K562 (cell line): ENCODE results near the gene FBXW2. TPM values are rescaled to one million over a fixed set of nuclear protein-coding genes. Genes with fewer than 3 reads are reported as not detected.
A peak's percentile ranks its signal among the peaks of the same experiment; 100 is the strongest.

Experiments
- E2F6 ChIP-seq, 2 experiments: IDR thresholded peaks; 2 replicates each; pipeline ENCODE4 v1.6.1; 2011; ENCODE audit warnings: borderline replicate concordance in 1 of 2, control low read depth in 1 of 2, low read depth in 1 of 2, low read length in 1 of 2, mild to moderate bottlenecking in 1 of 2, mixed read lengths in 1 of 2, moderate library complexity in 1 of 2; ENCODE audit not compliant: insufficient read depth in 1 of 2, insufficient read length in 1 of 2, poor library complexity in 1 of 2, severe bottlenecking in 1 of 2; ENCODE audit errors: extremely low read depth in 1 of 2
- ESRRB ChIP-seq: fragments of 250-450 bp; sonication (Bioruptor Pico); IDR thresholded peaks from 2 replicates; pipeline ENCODE4 v1.5.0; 2020; ENCODE audit warnings: mild to moderate bottlenecking, moderate library complexity, borderline replicate concordance
- KDM2B ChIP-seq: fragments of 250-450 bp; sonication (Bioruptor Pico); IDR thresholded peaks from 2 replicates; pipeline ENCODE4 v1.8.0; 2021; ENCODE audit warnings: mild to moderate bottlenecking, moderate library complexity
- LCOR ChIP-seq: sonication (generic); formaldehyde crosslinking; IDR thresholded peaks from 2 replicates; pipeline ENCODE4 v1.8.0; 2022; ENCODE audit warnings: mild to moderate bottlenecking, missing genetic modification reagents
- MBD2 ChIP-seq: sonication (generic); IDR thresholded peaks from 2 replicates; pipeline ENCODE4 v1.6.1; 2016; ENCODE audit warnings: low read depth, borderline replicate concordance
- SMARCE1 ChIP-seq: fragments of 450-650 bp; IDR thresholded peaks from 2 replicates; pipeline ENCODE4 v1.7.1; 2016; ENCODE audit warnings: mild to moderate bottlenecking
- SRSF1 ChIP-seq: fragments of 200-400 bp; formaldehyde crosslinking; IDR thresholded peaks from 2 replicates; pipeline ENCODE4 v1.6.1; 2017; ENCODE audit warnings: mild to moderate bottlenecking, low read depth, low read length, moderate library complexity
- ZNF133 ChIP-seq: fragments of 250-450 bp; sonication (Bioruptor Pico); IDR thresholded peaks from 2 replicates; pipeline ENCODE4 v1.4.0; 2020; ENCODE audit warnings: mild to moderate bottlenecking
- ZNF277 ChIP-seq: fragments of 250-450 bp; sonication (Bioruptor Pico); IDR thresholded peaks from 2 replicates; pipeline ENCODE4 v1.8.0; 2022; ENCODE audit warnings: inconsistent platforms, mild to moderate bottlenecking, moderate library complexity, borderline replicate concordance
- ZNF76 ChIP-seq: fragments of 250-450 bp; sonication (Bioruptor Pico); IDR thresholded peaks from 2 replicates; pipeline ENCODE4 v1.4.0; 2020; ENCODE audit warnings: mild to moderate bottlenecking, moderate library complexity, borderline replicate concordance
- polyA plus RNA-seq, 8 experiments: library from polyadenylated mRNA; depleted of rRNA in 4 of 8; stranded (reverse) in 5 of 8; unstranded in 3 of 8; fragments of >200 nt; fragmentation: Nextera tagmentation in 2 of 8; fragmentation: Illumina TruSeq in 1 of 8; extraction: Ambion mirVana in 2 of 8; extraction: Trizol in 1 of 8; gene quantifications; 2 replicates each; pipeline versions ENCODE4 v1.2.1 to v1.2.3, GENCODE V29; 2011 to 2014; ENCODE audit warnings: inconsistent platforms in 1 of 8, missing spikeins in 1 of 8
- total RNA-seq, 7 experiments: library from RNA; depleted of rRNA in 6 of 7; stranded (reverse); fragments of >200 nt in 6 of 7; fragmentation: Illumina TruSeq in 2 of 7; extraction: Trizol in 2 of 7; gene quantifications; 2 replicates each; pipeline versions ENCODE4 v1.2.1 to v1.2.3, GENCODE V29; 2011 to 2021; ENCODE audit warnings: low replicate concordance in 1 of 7
- TF ChIP-seq, protein P1 (sequence below): sonication (generic); formaldehyde crosslinking; IDR thresholded peaks from 2 replicates; pipeline ENCODE4 v1.8.1; 2023; ENCODE audit warnings: missing genetic modification reagents, mild to moderate bottlenecking, borderline replicate concordance
- TF ChIP-seq, protein P2 (sequence below): IDR thresholded peaks from 2 replicates; pipeline ENCODE4 v1.6.1; 2016; ENCODE audit warnings: missing genetic modification characterization, missing compliant biosample characterization
- TF ChIP-seq, protein P3 (sequence below): fragments of 450-650 bp; IDR thresholded peaks from 2 replicates; pipeline ENCODE4 v1.7.1; 2018; ENCODE audit warnings: mild to moderate bottlenecking, low read depth; ENCODE audit not compliant: partially characterized antibody

Gene FBXW2
- total and polyA plus RNA-seq, 9 of the 15 experiments (the other 6 are each of a cell fraction or from before 2014, with no cell fraction given) = 2.5 to 57.8 (median 28.1) TPM

DNA sequence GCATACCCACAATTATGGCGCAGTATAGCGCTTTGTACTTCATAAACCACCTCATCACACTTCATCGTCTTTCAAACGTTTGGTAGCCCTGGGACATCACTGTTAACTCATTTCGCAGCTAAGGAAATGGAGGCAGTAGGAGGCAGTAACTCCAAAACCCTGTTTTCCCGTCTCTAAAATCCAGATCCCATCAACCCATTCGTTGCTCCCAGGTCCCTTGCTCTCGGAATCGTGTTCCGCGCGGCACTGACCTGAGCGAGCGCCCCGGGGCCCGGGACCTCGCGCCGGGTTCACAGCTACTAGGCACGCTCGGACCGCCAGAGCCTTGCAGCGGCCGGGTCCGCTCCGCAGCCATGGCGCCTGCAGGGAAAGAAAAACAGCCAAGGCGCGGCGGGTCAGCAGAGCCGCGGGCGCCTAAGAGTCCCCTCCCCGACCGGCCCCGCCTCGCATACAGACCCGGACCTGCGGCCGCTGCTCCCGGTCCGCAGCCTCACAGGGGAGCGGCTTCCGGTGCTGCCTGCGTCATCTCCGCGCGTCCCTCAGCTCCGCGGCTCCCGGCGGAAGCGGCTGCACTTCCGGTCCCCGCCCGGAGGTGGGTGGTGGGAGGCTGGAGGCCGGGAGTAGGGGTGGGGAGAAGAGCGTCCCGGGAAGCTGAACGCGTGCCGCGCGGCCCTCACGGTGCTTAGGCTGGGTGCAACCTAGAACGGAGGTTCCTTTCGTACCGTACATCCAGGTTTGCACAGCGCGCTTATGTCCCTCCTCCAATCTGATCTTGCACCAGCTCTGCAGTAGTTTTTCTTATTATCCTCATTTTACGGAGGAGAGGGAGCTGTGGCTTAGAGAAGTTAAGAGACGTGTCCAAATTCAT, at the start of gene FBXW2 (continued):
- TF ChIP-seq ZNF277 (CRISPR knock-in tag) = no peak
- TF ChIP-seq ZNF133 (CRISPR knock-in tag) = 0 out of 2 replicates have a peak, but pooled peaks have one; percentile 31
- TF ChIP-seq ESRRB (CRISPR knock-in tag) = no peak
- TF ChIP-seq ZNF76 = 0 out of 2 replicates have a peak, but pooled peaks have one; percentile 57
- peak; percentile 92 for TF ChIP-seq LCOR
- peak; percentile 75 to 94 for TF ChIP-seq E2F6 (IDR thresholded peaks at IDR 0.05; ENCODE audit: borderline replicate concordance in 1 of 2, extremely low read depth in 1 of 2, insufficient read depth in 1 of 2, insufficient read length in 1 of 2, low read depth in 1 of 2, low read length in 1 of 2, poor library complexity in 1 of 2, severe bottlenecking in 1 of 2)
- TF ChIP-seq, protein P1, sequence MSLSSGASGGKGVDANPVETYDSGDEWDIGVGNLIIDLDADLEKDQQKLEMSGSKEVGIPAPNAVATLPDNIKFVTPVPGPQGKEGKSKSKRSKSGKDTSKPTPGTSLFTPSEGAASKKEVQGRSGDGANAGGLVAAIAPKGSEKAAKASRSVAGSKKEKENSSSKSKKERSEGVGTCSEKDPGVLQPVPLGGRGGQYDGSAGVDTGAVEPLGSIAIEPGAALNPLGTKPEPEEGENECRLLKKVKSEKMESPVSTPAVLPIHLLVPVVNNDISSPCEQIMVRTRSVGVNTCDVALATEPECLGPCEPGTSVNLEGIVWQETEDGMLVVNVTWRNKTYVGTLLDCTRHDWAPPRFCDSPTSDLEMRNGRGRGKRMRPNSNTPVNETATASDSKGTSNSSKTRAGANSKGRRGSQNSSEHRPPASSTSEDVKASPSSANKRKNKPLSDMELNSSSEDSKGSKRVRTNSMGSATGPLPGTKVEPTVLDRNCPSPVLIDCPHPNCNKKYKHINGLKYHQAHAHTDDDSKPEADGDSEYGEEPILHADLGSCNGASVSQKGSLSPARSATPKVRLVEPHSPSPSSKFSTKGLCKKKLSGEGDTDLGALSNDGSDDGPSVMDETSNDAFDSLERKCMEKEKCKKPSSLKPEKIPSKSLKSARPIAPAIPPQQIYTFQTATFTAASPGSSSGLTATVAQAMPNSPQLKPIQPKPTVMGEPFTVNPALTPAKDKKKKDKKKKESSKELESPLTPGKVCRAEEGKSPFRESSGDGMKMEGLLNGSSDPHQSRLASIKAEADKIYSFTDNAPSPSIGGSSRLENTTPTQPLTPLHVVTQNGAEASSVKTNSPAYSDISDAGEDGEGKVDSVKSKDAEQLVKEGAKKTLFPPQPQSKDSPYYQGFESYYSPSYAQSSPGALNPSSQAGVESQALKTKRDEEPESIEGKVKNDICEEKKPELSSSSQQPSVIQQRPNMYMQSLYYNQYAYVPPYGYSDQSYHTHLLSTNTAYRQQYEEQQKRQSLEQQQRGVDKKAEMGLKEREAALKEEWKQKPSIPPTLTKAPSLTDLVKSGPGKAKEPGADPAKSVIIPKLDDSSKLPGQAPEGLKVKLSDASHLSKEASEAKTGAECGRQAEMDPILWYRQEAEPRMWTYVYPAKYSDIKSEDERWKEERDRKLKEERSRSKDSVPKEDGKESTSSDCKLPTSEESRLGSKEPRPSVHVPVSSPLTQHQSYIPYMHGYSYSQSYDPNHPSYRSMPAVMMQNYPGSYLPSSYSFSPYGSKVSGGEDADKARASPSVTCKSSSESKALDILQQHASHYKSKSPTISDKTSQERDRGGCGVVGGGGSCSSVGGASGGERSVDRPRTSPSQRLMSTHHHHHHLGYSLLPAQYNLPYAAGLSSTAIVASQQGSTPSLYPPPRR (CRISPR knock-in tag) = no peak; the same call in 1 of the 2 replicates
- peak; percentile 17; the same call in 1 of the 2 replicates for TF ChIP-seq SMARCE1
- TF ChIP-seq, protein P2, sequence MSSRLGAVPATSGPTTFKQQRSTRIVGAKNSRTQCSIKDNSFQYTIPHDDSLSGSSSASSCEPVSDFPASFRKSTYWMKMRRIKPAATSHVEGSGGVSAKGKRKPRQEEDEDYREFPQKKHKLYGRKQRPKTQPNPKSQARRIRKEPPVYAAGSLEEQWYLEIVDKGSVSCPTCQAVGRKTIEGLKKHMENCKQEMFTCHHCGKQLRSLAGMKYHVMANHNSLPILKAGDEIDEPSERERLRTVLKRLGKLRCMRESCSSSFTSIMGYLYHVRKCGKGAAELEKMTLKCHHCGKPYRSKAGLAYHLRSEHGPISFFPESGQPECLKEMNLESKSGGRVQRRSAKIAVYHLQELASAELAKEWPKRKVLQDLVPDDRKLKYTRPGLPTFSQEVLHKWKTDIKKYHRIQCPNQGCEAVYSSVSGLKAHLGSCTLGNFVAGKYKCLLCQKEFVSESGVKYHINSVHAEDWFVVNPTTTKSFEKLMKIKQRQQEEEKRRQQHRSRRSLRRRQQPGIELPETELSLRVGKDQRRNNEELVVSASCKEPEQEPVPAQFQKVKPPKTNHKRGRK = no peak
- TF ChIP-seq KDM2B (CRISPR knock-in tag) = no peak; the same call in 1 of the 2 replicates
- no peak for TF ChIP-seq MBD2
- no peak for TF ChIP-seq SRSF1
- TF ChIP-seq, protein P3, sequence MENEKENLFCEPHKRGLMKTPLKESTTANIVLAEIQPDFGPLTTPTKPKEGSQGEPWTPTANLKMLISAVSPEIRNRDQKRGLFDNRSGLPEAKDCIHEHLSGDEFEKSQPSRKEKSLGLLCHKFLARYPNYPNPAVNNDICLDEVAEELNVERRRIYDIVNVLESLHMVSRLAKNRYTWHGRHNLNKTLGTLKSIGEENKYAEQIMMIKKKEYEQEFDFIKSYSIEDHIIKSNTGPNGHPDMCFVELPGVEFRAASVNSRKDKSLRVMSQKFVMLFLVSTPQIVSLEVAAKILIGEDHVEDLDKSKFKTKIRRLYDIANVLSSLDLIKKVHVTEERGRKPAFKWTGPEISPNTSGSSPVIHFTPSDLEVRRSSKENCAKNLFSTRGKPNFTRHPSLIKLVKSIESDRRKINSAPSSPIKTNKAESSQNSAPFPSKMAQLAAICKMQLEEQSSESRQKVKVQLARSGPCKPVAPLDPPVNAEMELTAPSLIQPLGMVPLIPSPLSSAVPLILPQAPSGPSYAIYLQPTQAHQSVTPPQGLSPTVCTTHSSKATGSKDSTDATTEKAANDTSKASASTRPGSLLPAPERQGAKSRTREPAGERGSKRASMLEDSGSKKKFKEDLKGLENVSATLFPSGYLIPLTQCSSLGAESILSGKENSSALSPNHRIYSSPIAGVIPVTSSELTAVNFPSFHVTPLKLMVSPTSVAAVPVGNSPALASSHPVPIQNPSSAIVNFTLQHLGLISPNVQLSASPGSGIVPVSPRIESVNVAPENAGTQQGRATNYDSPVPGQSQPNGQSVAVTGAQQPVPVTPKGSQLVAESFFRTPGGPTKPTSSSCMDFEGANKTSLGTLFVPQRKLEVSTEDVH = peak; percentile 95
